HG02943 (cell line): ENCODE results near the gene FAM20B.

ENCODE experiments used
- ATAC-seq: cut with Tn5 transposase; IDR thresholded peaks from one replicate; pipeline ENCODE4 v1.9.1; 2021; ENCODE audit warnings: mild to moderate bottlenecking, low read depth, moderate library complexity; ENCODE audit not compliant: unreplicated experiment

FAM20B gene

DNA sequence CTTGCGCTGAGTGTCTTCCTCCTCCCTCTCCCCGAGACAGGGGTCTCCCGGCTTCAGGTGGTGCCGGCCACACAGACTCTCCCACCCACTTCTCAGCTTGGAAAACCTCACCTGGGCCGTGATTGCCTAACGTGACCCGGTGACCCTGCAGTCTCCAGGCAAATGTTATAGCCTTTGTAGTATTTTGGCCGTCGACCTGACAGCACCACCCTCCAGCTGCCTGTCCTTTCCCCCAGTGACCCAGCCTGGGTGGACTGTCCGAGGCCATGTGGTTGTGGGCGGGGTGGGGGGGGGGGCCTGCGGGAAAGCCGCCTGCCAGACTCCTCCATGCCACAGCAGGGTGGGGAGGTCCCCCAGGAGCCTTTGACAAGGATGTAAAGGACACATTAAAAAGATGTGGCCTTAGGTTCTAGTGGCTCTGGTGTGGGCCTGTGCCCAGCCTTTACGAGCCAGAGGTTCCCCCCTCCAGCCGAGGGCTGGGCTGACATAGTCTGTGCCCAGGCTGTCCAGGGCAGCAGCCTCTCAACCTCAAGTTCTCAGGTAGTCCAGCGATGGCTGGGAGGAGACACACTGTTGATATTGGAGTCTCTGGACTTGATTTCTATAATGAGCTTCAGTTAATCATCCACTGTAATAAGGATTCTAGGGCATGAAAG is 64.3 kb downstream of the FAM20B start:
- ATAC-seq: no peak

DNA sequence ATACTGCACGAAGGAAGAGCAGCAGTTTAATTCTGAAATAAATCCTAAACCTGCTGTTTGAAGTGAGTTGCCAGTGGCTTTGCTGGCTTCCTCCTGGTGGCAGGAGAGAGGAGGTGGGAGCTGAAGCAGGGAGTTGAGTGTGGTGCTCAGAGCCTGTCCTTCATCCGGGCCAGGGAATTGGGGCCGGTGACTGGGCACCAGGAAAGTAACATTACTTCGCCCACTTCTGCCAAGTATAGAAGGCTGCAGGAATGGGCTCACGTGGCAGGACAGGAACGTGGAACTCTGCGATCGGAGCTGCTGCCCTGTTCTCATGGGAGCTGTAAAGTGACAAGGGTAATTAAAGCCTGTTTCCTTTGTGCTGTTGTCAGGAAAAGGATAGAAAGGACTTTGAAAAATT is 64.8 kb downstream of the FAM20B start:
- ATAC-seq: no peak

DNA sequence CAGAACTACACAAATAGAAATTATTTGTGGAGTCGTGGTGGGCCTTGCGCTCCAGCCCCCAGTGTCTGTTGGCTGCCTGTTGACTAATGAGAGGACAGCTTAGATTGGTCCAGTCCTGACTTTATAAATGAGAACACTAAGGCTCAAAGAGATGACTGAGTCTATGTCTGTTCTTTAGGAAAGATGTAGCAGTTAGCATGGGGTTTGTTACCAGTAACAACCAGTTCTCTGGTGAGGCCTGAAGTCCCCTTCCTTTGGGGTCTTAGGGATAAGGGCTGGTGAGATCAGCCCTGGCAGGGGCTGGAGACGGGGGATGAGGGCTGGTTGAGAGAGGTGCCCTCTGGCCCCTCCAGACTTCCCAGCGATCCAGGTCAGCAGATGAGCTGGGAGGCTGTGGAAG is 65.2 kb downstream of the FAM20B start:
- no peak for ATAC-seq

DNA sequence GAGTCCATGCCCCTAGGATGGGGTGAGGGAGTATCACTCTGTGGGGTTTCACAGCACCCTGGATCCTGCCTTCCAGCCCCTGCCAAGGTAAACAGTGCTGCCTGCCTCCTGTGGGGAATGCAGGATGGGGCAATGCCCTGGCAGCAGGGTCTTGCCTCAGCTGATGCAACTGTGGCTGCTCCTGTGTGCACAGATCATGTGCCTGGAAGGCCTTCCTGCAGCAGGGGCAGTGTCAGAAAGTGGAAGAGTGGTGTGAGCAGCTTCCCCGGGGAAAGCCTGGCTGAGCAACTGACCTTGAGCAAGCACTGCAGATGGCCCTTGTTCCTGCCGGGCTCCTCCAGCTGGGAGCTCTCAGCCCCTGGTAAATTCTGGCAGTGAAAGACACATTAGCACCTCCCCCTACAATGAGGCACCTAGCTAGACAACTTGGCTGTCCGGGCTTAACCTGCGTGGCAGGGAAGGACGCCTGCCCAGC is 66.0 kb downstream of the FAM20B start:
- no peak for ATAC-seq

DNA sequence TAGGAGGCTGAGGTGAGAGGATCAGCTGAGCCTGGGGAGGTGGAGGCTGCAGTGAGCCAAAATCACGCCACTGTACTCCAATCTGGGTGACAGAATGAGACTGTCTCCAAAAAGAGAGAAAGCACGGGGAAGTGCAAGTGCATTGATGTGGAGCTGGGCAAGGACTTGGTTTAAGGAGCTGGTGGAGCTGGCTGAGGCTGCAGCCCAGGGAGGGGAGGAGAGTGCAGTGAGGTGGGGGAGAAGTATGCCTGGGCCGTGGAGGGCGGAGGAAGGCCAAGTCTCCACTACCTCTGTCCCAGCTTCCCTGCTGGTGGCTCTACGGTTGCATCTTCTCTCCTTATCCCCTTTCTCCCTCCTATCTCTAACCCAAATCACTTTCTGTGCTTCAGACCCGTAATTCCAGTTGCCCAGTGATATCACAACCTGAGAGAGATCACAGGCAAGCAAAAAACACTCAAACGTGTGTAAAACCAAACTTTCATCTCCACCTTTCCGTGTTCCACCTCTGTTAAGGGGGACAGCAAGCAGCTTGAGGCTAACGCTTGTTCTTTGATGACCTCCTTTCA is 67.3 kb downstream of the FAM20B start:
- ATAC-seq: no peak

DNA sequence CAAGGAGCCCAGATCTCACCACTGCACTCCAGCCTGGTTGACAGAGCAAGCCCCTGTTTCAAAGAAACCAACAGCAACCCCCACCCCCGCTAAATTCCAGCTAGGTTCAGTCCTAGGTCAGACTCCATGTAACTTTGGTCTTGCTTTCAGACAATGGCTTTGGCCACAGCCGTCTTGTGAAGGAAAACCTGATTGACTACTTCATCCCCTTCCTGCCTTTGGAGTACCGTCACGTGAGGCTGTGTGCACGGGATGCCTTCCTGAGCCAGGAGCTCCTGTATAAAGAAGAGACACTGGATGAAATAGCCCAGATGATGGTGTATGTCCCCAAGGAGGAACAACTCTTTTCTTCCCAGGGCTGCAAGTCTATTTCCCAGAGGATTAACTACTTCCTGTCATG is 69.1 kb downstream of the FAM20B start:
- ATAC-seq: no peak

DNA sequence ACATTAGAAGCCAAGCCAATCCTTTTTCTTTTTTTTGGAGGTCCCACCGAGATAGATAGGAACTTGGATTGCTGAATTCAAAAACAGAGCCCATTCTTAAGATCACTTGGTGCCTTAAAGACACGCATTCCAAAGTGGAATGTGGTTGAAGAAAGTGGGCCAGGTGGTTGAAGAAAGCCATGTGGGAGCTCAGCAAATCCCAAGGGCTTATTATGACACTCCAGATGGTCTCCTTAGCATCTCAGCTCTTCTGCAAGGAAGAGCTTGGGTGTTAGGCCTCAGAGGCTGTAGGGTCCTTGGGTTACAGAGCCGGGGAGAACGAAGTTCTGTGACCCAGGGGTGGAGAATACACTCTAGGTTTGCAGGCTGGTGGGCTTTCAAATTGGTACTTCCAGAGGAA is 69.7 kb downstream of the FAM20B start:
- ATAC-seq: no peak

DNA sequence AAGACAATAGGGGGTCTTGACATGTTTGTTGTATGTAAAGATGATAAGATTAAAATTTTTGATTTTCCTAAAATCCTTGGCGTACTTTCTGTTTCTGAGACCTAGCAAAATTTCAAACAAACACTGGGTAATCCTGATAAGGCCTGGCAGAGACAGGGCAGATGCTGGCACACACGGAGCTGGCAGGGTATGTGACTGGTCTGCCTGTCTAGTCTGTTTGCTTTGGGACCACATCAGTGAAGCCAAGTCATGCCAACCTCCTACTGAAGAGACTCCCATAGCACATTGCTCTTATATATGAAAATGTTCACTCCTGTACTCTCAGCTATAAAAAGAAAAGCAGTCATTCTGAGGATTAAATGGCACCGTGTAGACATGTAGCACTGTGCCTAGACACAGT is 70.2 kb downstream of the FAM20B start:
- no peak for ATAC-seq

DNA sequence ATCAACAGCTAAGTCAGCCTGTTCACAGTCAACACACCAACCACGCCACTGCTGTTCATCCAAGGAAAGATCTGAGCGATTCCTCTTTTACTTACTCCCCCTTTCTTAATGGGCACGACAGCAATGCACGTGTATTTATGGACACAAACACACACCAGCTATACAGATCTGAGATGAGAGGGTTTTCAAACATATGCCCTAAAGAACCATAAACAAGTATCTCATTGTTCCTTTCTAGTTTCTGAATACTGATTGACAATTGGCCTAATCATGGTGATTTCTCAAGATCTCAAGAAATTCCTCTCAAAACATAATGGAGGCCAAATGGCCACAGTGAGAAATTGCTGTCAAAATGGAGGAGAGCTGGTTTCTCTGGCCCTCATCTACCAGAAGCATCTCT is 74.2 kb downstream of the FAM20B start:
- no peak for ATAC-seq

DNA sequence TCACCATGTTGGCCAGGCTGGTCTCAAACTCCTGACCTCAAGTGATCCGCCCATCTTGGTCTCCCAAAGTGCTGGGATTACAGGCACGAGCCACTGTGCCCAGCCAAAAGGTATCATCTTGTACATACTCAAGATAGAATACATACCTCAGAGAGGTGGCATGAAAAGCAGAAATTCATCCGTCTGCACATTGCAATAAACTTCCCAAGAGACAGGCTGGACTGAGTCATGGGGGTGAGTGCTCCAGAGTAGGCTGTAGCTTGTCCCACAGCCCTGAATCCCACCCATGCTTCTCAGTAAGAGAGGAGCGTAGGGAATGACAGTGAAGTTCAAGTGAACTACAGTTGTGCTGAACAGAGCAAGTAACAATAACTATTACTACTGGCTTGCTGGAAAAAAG is 75.9 kb downstream of the FAM20B start:
- no peak for ATAC-seq

DNA sequence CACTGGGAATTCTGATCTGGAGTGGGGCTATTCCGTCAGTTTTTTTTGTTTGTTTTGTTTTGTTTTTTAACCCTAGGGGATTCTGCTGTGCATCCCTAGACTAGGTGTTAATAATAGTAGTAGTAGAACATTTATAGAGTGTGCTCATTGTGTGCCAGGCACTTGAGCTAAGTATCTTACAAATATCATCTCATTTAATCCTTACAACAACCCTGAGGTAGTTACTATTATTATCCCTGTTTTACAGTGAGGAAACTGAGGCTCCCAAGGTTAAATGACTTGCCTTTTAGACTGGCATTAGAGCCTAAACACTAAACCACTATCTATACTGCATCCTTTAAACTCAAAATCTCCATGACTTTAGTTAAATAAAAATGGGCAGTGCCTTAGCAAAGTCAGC is 78.3 kb downstream of the FAM20B start:
- no peak for ATAC-seq

DNA sequence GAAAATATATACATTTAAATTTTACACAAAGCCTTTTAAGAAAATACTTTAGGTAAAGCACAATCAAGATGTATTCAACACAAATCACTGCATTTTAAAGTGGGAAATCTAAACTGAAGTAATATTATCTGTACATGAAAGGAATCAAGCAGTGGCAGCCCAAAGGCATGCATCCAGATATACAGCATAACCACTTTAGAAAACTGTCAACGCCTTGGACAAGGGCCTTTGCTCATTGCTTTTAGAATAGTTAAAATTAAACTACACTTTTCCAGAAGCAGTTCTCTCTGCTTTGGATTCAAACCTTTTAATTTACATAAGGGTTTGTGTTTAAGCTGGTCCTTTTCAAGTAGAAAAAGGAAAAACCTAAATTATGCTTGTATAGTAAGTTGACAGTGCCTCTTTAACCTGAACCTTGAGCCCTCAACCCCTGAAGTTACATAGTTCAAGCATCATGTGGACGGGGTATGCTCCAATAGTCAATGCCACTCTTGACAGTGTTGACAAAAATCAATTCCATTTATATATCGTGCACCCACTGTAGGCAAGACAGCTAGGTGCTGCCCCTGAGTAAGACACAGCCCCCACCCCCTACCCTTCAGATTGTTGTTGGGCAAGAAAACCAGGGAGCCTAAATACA is 79.0 kb downstream of the FAM20B start:
- no peak for ATAC-seq

DNA sequence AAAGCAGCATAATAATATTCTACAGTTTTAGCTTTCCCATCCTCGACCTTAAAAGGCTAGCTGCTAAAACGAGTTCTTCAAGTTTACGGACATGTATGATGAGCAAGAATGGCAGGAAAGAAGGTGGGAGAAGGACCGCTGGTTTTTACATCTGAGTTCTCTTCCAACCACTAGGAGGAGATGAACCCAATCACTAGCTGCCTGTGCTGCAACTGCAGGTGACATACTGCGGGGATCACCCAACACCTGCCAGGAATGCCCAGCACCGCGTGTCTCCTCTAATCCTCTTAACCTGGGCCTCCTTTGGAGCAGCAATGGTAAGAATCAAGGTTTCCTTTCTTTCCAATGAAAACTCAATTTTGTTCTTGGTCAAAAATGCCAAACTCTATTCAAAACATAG is 79.7 kb downstream of the FAM20B start:
- no peak for ATAC-seq

DNA sequence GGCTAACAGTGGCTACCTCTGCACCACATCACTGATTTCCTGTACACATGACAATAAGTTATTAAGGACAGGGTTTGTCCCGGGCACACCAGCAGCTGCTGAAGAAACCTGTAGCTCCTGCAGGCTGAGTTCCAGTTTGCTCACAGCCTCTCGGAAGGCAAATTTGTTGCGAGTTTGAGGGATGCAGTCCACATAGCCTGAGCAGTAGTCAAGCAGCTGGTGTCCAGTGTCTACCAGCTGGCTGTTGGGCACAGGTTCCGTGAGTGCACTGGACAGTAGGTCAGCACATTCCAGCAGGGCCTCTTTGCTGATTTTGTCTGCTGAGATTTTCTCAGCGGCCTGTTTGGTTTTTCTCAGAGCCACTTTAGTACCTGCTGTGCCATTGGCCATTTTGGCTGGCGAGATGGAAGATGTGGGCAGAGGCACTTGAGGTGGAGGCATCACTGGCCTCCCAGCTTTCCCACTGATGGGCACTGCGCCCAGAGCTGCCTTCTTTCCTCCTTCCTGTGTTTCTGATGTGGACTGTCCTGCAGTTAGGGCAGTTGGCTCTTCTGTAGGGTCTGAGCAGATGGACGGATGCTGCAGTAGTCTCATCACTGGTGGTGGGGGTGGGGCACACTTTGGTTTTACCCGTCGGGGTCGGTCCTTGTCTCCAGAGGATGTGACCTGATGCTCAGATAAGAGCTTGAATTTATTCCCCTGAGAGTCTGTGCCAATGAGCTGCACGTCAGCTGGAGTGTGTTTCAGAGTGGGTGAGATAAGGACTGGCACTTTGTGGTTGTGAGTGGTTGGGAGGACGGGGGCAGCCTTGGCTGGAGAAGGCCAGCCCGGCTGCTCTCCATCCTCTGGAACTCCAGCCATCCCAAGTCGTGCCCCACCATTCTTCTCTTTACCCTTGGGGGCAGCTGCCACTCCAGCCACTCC is 82.3 kb downstream of the FAM20B start:
- ATAC-seq: no peak

DNA sequence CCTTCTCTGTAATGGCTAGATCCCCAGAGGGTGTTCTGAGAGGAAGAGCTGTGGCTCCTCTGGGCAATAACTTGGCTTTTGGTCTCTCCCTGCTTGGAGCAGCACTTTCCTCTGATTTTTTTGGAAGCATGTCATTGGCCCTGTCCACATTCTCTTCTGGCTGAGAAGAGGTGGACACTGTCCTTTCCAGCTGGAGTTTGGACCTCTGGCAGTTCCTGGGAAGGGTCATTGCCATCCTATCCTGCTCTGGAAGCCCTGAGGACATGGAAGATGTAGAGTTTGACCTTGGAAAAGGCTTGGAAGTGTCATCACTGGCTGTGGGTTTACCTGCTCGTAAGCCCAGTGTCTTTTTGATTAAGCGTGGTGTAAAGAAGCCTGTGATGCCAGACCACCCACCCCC is 83.0 kb downstream of the FAM20B start:
- ATAC-seq: no peak

DNA sequence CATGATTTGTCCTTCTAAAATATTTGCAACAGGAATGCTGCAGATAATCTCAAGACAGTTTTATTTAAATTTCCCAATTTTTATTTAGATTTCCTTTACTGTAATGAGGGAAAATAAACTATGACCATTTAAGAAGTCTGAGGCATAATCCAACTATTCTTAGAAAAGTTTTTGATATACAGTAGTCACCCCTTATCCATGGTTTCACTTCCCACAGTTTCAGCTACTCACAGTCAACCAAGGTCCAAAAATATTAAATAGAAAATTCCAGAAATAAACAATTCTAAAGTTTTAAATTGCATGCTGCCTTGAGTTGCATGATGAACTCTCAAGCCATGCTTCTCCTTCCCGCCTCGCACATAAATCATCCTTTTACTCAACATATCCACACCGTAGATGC is 89.5 kb downstream of the FAM20B start:
- no peak for ATAC-seq

DNA sequence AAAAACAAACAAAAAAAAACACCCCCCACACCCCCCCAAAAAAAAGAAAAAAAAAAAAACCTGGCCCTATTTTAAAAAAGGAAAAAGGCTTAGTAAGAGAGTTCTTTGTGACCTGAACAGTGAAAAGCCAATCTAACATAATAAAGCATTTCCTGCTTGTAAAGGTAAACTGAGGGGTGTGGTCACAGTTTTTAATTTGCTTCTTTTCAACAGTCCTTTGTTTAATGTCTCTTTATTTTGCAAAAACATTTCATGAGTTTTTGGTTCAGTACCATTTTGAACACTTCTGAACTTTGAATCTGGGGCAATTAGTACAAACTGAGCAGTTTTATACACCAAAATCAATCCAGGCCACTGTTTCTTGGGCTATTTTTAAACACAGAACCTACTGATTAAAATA is 93.8 kb downstream of the FAM20B start:
- ATAC-seq: no peak

DNA sequence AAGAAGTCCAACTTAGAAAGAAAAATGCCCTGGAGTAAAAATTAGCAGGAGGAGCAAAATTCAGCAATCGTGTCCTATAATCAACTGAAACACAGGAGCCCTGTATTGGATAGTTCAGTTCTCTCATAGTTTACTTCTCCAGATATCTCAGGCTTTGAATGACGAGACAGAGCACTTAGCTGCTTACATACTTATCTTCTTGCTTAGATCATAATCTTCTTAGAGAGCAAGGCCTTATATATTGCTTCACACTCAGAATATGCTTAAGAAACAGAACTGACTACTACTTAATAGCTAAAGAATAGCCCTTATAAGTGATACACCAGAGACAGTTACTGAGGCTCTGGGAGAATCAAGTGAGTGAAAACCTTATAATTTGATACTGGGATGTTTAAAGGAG is 95.0 kb downstream of the FAM20B start:
- no peak for ATAC-seq

DNA sequence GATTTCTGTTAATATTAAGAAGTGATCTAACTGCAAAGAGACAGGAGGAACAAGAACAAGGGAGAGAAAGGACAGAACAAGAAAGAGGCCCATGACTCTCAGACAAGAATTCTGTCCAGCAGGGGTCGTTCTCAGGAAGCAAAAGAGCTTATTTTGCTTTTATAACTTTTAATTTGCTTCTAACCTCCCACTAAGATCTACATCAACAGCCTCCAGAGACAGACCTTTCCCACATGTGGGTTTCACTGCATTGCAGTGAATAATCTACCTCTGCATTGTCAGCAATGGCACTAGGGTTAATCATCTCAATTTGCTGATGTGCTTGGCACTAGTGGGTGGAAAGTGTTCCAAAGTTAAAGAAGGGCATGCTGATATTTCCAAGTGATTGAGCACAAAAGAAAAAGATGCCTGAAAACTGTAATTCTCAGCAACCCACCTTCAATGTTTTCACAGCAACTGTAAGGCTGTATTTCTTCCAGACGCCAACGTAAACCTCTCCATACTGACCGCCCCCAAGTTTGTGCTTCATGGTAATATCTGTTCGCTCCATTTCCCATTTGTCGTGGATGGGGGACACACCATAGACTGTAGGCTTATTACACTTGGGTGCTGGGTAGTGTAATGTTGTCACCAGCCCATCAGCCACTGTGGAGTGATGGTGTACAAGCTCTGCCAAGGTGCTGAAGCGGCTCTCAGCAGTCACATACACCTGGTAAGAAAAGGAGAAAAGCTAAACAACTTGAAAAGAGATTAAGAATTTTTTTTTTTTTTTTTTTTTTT is 95.7 kb downstream of the FAM20B start:
- ATAC-seq: no peak

DNA sequence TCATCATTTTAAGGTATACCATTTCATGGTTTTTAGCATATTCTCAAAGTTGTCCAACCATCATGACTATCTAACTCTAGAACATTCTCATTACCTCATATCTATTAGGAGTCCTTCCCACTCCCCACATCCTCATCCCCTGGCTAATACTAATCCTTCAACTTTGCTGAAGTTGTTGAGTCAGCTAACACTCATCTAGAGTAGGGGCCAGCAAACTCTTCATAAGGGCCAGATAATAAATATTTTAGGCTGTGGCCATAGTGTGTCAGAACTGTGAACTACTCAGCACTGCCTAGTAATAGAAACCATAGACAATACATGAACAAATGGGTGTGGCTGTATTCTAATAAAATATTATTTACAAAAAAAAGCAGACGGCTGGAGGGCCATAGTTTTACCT is 99.2 kb downstream of the FAM20B start:
- no peak for ATAC-seq
